HG03025 (cell line): Measurements from ENCODE around the gene ALG9.
A peak's percentile ranks its signal among the peaks of the same experiment; 100 is the strongest.
"Not testable (repeated sequence)": the region's sequence is repeated elsewhere in the genome, so short reads cannot be mapped to it uniquely, and the experiment has no call there.

Source experiments
- ATAC-seq: cut with Tn5 transposase; IDR thresholded peaks from one replicate; pipeline ENCODE4 v1.9.1; 2021; ENCODE audit warnings: mild to moderate bottlenecking, moderate library complexity; ENCODE audit not compliant: unreplicated experiment, low FRiP score

ALG9 gene

DNA sequence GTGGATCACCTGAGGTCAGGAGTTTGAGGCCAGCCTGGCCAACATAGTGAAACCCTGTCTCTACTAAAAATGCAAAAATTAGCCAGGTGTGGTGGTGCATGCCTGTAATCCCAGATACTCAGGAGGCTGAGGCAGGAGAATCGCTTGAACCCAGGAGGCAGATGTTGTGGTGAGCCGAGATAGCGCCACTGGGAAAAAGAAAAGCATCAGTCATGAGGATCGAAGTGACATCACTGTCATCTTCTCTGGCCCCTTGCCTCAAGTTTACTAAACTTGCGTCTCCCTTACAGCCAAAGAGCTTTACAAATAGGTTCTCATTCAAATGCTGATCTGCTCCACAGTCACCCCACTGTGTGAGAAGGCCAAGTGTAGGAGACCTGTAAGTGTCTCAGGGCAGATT is 100.2 kb downstream of the ALG9 start:
- not testable (repeated sequence) for ATAC-seq

DNA sequence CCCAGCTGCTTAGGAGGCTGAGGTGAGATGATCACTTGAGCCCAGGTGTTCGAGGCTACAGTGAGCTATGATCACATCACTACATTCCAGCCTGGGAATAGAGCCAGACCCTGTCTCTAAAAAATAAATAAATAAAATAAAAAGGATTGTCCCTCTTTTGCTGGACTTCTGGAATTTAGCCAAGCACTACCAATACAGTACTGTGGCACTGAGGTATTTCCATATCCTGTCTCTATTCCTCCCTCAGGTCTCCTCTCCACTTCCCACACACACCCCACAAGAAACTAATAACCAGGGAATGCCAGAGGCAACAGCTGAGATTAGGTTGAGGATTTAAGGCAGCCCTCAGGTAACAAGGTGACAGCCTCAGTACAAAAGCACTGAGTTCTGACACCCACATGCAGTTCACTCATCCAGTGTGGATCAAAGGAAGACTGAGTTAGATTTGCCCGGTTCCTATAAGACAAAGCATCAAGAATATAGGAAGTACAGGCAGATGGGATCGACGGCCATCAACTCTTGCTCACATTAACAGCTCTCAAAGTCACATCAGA is 100.7 kb downstream of the ALG9 start:
- ATAC-seq: no peak

DNA sequence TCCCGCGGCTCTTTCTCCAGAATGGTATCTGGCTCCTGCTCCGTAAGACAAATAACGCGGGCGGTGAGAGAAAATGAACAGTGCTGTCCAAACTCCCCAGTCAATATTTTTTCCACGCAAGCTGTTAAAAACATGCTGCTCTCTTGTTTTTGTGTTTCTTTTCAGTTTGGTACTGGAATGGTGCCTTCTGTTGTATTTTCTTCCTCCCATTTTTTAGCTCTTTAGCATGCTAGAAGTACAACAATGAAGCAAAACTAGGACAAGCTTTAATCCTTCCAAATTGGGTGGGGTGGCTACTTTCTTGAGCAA is 104.6 kb downstream of the ALG9 start:
- peak; percentile 1 for ATAC-seq

DNA sequence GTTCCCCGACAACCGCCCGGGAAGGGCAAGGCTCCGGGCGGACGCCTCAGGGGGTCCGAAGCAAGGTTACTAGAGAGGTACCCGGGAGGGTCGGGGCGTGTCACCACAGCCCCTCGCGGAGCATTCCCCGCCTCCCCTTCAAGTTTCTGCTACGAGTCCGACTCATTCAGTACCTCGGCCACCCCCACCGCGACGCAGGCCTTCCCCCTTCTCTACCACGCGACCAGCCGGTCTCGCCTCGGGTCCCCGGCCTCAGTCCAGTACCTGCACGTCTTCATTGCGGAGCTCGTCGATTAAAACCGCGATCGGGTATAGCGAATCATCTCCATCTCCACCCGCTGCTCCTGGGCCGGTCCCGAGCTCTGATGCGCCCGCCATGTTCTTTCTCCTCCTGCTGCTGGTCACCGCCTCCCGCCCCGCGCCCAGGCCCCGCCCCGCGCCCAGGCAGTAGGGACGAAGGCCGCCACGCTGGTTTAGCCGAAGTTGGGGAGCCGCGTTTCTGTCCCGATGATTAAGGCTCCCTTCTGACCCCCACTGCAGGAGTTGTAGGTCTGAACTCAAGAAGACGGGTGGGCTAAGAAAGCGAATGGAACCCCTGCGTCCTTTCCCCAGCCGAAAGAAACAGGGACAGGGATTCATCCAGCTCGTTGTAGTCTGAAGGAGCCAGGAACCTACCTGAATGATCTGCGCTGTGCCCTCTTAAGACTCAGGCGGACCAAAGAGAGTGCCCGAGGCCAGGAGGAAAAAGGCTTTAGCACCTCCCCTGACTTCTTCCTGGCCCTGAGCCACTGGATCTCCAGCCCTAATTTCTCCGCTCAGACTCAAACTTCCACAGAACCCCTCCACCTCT is 105.2 kb downstream of the ALG9 start, which contains the start of gene PPP2R1B:
Gene PPP2R1B, minus strand, starts transcription at position 406 of the 850 bp plus-strand sequence. Its CDS starts 28 bp downstream, at position 378.
- ATAC-seq: peak; percentile 91

DNA sequence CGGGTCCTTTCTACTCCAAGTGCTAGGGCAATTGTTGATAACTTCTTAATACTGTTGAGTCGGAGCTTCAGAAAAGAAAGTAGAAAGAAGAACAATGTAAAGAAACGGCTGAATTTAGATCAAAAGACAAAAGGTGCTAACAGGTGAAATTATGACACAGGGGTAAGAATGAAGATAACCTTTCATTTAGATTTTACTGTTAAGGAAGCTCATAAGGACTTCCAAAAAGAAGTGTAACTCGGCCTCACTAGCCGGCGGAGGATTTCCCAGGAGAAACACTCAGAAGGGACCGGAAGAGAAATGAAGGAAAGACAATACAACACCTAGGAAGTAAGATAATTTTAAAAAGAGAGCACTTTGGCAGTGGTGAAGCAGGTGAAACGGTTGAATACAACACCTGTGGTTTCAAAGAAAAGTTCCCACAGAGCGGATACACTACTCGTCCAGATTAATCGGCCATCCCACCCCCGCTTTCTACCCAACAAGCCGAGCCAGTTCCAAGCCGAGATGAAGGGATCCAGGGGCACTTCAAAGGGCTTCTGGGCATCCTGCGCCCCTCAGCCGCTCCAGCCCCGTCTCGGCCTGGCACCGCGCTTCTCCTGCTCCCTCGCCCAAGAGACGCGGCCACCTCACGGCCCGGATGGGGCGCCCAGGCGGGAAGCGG is 105.9 kb downstream of the ALG9 start:
- ATAC-seq: peak; percentile 29

DNA sequence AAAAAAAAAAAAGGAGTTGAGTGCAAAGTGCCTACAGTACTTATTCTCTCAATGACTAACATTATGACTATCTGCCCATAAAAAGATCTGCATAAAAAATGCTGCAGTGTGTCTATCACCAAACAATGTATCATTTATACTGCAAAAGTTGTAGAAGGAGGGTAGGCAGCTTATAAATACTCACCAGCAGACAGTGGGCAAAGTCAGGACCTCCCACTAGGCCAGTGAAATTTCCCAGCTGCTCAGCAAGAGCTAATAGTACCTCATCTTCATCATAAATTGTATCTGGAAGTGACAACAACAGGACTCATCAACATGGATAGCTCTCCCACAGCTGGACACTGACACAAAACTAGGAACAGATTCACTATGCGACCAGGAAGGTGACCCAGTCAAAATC is 106.8 kb downstream of the ALG9 start:
- no peak for ATAC-seq

DNA sequence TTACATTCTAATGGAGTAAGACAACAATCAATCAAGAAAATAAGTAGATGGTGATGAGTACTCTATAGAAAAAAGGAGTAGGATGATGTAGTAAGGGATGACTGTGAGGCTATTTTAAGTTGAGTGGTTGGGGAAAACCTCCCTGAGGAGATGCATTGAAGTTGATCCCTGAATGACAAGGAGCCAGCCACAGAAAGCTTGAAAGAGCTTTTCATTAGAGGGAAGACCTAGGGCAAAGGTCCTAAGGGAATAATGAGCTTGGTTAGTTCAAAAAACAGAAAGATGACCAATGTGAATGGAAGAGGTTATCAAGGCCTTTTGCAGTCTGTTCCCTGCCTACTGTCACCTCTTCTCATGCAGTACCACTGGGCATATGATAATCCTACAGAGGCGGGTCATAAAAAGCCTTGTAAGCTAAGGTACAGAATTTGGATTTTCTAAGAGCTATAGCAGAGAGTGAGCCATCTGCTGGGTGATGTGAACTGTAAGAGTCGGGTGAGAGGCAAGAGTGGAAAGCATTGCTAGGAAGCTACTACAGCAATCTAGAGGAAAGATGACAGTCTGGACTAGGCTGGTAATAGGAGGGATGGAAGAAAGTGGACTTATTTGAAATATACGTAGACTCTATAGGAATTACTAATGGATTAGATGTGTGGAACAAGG is 108.3 kb downstream of the ALG9 start:
- ATAC-seq: no peak

DNA sequence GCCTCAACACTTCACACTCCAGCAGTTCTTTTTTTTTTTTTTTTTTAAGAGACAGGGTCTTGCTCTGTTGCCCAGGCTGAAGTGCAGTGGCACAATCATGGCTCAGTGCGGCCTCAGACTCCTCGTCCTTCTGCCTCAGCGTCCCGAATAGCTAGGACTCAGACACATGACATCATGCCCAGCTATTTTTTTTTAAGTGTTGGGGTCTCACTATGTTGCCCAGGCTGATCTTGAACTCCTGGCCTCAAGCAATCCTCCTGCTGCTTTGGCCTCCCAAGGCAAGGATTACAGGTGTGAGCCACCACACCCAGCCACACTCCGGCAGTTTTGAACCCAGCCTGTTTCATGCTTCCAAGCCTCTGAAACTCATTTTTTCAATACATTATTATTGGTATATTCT is 108.9 kb downstream of the ALG9 start:
- no peak for ATAC-seq

DNA sequence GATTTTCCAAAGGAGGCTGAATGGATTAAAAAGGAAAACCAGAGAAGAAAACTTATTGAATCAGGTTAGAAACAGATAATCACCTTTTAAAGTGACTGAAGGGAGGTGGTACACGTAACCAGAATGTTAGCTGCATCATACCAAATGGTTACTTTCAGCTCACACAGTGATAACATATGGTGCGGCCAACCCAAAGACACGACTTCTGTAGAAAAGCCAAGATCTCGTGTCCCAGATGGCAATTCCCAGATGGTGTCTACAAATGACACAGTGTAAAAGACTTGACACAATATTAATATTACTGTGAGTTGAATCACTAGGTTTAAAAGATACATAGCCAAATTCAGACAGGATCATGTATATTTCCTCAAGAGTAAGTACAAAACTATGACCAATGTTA is 110.3 kb downstream of the ALG9 start:
- ATAC-seq: no peak

DNA sequence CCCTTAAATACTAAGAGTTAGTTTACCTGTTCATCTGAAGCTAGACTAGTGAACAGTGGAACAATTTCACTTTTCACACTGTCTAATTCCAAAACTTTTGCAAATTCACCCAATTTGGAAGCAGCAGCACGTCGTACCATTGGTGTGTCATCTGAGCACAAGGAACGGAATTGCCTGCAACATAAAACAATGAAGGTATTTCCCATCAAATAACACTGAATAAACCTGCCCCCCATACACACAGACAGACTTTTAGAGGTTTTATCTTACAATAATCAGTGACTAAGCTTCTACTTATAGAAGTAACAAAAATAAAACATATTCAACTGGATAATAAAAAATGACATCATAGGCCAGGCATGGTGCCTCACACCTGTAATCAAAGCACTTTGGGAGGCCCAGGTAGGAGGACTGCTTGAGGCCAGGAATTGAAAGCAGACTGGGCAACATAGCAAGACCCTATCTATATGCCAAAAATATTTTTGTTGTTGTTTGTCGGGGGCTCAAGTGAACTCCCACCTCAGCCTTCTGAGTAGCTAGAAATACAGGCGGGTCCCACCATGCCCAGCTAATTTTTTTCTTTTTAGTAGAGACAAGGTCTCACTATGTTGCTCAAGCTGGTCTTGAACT is 111.5 kb downstream of the ALG9 start:
- no peak for ATAC-seq

DNA sequence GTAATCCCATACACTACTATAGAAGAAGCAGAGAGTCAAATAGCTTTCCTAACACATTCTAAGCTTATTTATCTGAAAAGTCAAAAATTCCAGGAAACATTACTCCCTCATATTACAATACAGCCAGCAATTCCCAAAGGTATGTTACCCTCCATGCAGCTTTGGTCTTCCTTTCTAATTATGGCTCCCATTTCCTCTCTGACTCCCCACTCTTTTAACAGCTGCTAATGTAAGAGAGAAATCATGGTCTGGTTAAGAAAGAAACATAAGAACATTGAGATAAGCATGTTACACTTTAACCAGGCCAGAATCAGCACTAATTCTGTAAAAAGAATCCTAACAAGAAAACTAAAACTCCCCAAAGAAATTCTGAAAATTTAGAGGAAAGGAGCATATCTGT is 112.0 kb downstream of the ALG9 start:
- no peak for ATAC-seq

DNA sequence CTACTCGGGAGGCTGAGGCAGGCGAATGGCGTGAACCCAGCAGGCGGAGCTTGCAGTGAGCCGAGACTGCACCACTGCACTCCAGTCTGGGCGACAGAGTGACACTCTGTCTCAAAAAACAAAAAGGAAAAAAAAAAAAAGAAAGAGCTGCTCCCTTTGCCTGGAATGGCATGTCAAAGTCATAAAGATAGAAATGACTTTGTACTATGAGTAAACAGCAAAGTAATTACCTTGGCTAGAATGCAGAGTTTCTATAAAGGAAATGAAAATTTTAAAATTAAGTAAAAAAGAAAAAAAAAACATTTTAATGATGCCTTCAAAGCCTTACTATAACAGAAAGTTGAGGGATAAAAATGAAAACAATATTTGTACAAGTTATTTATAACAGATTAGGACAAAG is 115.3 kb downstream of the ALG9 start:
- no peak for ATAC-seq

DNA sequence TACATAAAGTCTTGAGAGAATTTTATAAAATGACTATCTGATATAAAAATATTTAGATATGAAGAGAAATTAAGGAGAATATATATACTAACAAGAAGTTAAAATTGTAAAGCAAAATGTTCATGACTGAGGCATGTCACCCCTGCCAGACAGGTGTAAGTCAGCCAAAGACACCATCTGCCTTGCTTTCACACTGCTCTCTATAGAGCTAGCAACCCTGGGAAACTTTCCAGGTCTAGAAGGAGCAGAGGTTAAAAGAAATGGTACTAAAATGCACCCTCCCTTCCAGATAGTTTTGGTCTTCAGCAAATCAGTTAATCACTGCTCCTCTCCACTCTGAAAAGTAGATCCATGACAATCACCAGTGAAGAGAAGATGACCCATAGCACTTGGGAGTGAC is 121.7 kb downstream of the ALG9 start:
- no peak for ATAC-seq

DNA sequence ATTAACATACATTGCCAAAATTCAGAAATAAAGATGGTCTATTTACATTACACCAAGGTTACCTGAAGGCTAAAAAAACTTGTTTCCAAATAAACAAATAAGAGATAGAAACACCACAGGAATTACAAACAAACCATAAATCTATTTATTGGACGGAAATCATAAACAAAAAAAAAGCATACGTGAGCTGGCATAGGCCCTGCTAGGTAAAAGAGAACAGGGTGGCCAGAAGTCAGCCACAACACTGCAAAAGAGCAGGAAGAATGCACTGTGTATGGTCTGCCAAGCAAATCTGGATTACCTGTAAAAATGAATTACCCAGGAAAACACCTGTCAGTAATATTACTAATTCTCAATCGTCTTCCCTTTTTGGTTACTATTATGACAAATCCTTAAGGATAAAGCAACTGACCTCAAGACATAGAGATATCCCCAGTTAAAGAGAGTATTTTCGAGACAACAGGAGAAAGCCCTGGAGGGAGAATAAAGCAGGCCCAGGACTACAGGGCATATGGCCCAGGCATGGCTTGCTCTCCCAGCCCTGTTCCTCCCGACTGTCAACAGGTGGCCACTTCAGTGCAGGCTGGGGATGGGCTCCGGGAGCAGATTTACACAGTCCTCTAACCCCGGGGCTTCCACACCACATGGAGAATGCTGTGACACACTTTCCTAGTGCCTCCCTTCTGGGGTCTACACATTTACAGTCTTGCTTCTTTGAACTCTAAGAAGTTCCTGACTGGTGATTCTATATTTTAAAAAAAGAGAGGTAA is 123.2 kb downstream of the ALG9 start:
- ATAC-seq: no peak

DNA sequence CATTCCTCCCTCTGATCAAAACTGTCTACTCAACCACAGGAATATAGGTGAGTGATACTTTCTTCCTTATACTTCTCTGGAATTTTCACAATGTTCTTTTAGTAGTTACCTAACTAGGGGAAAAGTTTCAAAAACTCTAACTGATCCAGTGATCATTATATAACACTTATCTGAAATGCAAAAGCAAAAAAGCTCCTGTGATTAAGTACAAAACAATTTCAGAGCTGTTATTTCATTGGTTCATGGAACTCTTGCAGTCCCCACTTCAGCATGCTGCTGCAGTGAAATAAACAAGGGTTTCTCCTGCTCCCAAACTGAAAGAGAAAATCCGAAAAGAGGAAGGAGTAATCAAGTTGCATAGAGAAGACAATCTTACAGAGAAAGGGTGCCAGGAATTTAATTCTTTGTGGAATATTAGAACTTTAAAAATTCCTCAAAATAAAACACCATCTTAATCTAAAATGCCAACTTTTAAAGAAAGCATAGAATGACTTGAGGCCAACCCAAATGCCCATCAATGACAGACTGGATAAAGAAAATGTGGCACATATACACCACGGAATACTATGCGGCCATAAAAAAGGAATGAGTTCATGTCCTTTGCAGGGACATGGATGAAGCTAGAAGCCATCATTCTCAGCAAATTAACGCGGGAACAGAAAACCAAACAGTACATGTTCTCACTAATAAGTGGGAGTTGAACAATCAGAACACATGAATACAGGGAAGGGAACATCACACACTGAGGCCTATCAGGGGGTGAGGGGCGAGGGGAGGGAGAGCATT is 125.5 kb downstream of the ALG9 start:
- ATAC-seq: no peak

DNA sequence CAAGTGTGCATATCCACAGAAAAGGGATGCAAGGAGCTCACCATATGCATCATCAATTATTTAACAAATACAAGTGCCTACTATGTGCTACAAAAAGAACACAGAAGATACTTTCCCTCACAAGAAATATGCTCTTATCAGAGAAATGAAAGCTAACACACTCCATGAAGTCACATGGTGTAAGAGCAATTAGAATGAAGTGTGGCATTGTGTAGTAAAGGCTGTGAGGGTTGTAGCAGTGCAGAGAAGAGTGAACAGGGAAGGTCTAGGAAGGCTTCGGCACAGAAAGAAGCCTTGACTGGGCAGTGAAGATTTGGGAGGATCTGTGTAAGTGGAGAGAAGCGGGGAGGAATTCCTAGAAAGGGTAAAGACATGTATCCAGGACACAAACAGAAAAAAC is 127.7 kb downstream of the ALG9 start:
- no peak for ATAC-seq

DNA sequence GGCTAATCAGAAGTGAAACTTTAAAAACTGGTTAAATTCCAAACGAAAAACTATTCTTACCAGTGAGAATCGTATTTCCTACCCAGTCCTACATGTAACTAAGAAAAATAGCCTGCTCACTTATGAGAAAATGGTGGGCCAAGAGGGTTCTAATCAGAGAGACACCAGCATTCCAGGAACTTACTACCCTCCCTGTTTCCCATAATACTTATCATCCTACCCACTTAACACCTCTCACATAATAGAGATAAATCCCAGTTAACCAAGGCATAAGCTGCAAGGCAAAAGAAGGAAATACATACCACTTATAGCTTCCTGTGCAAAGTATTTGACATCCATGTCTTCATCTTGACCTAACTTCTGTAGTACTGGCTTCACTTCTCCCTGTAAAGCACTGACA is 129.6 kb downstream of the ALG9 start:
- ATAC-seq: no peak

DNA sequence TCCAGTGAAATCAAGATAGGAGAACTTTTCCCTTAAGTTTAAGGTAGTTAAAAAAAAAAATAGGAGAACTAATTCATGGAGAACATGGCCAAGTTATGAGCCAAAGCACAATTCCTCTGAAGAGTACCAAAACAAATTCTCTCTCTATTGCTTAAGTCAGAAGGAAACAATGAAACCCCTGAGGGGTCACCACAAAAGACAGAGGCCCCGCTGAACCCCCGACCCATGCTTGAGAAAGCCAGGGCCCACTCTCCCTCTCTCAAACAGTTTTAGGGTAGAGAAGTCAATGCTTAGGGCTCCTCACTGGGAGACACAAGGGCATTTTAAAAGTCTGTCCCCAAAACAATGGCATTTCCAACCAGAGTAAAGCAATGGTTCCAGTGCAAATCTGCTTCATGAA is 132.1 kb downstream of the ALG9 start:
- no peak for ATAC-seq

DNA sequence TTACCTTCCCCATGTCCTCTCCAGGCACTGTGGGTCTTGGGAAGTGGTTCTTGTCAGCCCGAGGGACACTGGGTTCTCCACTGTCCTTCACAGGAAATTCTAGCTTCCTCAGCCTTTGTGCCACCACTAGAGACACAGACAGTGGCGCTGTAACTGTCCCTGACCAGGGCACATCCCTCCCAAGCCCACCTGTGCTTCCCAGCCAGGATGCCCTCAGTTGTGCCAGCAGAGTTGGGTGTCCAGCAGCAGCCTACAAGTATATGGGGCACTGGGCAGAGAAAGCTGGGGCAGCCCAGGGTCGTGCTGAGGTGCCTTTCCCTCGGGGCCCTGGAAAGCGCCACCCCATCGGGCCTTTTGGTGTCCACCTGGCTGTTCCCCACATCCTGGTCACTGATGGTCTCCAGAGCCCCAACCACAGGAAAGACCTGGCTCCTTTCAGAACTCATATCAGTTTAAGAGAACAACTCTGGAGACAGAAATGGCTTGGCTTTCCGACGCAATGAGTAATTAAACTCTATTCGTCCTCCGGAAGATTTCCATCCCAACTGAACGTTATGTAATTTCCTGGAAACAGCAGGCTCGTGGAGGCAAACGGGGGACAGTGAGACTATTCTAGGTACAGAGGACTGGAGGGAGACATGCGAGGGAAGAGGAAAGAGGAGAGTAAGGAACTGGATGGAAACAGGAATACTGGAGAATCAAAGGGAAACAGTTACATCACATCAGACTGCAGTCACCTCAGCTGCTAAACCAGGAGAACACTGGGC is 133.8 kb downstream of the ALG9 start:
- ATAC-seq: no peak
